Activated T-helper 2 cell treated with anti-CD3 and anti-CD28 coated beads, Interferon-gamma antibody, Interleukin-2, Interleukin-4, amounts not matched to agents 10 μg/mL and 5 μg/mL and 100 μg/mL, durations not matched to agents 14 hours and 24 hours and 36 hours (primary cell): ENCODE results near the gene TMEM132D. TPM values are rescaled to one million over a fixed set of nuclear protein-coding genes. Genes with fewer than 3 reads are reported as not detected.

Experiments used
- DNase-seq: peaks from one replicate; pipeline ENCODE4 v3.0.0; 2021; ENCODE audit warnings: low spot score
- H3K27ac Mint-ChIP-seq: one replicate; pipeline ENCODE4 v1.8.0; 2021; ENCODE audit warnings: mixed read lengths
- H3K27me3 Mint-ChIP-seq: one replicate; pipeline ENCODE4 v1.8.0; 2021; ENCODE audit warnings: low read depth, mixed read lengths
- H3K36me3 Mint-ChIP-seq: one replicate; pipeline ENCODE4 v1.8.0; 2021; ENCODE audit warnings: low read depth, mixed read lengths
- H3K4me1 Mint-ChIP-seq: one replicate; pipeline ENCODE4 v1.8.0; 2021; ENCODE audit warnings: low read depth, mixed read lengths
- H3K4me3 Mint-ChIP-seq: one replicate; pipeline ENCODE4 v1.8.0; 2021; ENCODE audit warnings: low read depth, mild to moderate bottlenecking, moderate library complexity, mixed read lengths
- H3K9me3 Mint-ChIP-seq: one replicate; pipeline ENCODE4 v1.8.0; 2021; ENCODE audit warnings: mixed read lengths
- intact Hi-C: fragments of 100-400 bp; cut with micrococcal nuclease; formaldehyde crosslinking; loops from one replicate; pipeline ENCODE4 v1.15.1; 2023
- total RNA-seq: library from RNA; stranded (reverse); gene quantifications from 2 replicates; pipeline ENCODE4 v1.2.3, GENCODE V29; 2022

TMEM132D gene
- total RNA-seq, 1 donor from 2014 or later = not detected

DNA sequence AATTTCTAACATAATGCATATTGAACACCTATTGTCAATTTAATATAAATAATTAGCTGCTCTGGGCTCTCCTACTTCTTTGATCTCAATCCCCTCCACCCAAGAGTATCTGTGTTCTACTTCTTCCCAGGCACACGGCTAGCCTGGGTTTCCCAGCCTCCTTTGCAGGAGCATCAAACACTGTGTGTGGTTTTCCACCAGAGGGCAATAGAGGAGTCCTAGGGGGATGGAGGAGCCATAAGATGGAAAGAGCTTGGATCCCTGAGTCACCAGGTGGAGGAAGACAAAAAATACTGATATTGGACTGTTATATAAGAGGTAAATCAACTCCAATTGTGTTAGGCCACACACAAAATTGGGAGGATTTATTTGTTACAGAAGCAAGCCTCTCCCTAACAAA is 716.9 kb downstream of the TMEM132D start:
- intact Hi-C loops = no loop called here
- no peak for DNase-seq
- Mint-ChIP-seq H3K27me3 (no peaks in the 10 kb centered on the region), H3K4me1 (no peaks in the 10 kb centered on the region), H3K36me3 (no peaks in the 10 kb centered on the region), H3K4me3 (no peak overlapping the region), H3K9me3 (peaks cover 17% of the 10 kb centered on the region), H3K27ac (no peak overlapping the region)

DNA sequence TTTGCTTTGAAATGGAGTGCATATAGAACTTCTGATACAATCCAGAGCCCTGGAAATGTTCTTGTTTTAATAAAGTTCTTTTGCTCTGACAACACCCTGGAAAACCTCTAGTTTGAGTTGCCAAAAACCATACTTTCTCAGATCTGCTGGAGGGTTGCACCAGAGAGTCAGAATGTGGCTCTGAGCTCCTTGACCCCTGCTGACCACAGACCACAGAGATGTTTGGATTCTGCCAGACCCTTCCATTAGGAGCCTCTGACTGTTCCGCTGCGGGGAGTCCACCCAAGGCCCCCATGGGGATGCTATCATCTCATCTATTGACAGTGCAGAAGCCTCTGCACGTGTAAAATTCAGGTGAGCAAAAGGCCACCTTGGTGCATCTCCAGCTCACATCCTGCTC is 718.0 kb downstream of the TMEM132D start:
- H3K4me1 Mint-ChIP-seq = no peaks in the 10 kb centered on the region
- no peaks in the 10 kb centered on the region for H3K36me3 Mint-ChIP-seq
- intact Hi-C loops = no loop called here
- peaks cover 22% of the 10 kb centered on the region for H3K9me3 Mint-ChIP-seq
- DNase-seq = no peak
- H3K4me3 Mint-ChIP-seq = no peak overlapping the region
- no peaks in the 10 kb centered on the region for H3K27me3 Mint-ChIP-seq
- no peak overlapping the region for H3K27ac Mint-ChIP-seq

- H3K4me3 Mint-ChIP-seq = no peak overlapping the region
- H3K27ac Mint-ChIP-seq = no peak overlapping the region
- H3K27me3 Mint-ChIP-seq = no peaks in the 10 kb centered on the region
- no peak for DNase-seq
- intact Hi-C loops = no loop called here
- peaks cover 17% of the 10 kb centered on the region for H3K9me3 Mint-ChIP-seq
- H3K4me1 Mint-ChIP-seq = no peaks in the 10 kb centered on the region
- no peaks in the 10 kb centered on the region for H3K36me3 Mint-ChIP-seq
Observed at GRCh38 chr12:129184127-129184928, 719.5 kb downstream of the TMEM132D start.

GRCh38 chr12:129179941-129180553 is 723.8 kb downstream of the TMEM132D start:
- Mint-ChIP-seq H3K9me3 (peaks cover 12% of the 10 kb centered on the region), H3K4me3 (no peak overlapping the region), H3K36me3 (no peaks in the 10 kb centered on the region), H3K4me1 (no peaks in the 10 kb centered on the region), H3K27me3 (no peaks in the 10 kb centered on the region), H3K27ac (no peak overlapping the region)
- intact Hi-C loops = no loop called here
- no peak for DNase-seq

GRCh38 chr12:129169928-129170327 is 733.9 kb downstream of the TMEM132D start:
- intact Hi-C loops = no loop called here
- no peak for DNase-seq
- no peaks in the 10 kb centered on the region for H3K36me3 Mint-ChIP-seq
- H3K4me1 Mint-ChIP-seq = no peaks in the 10 kb centered on the region
- no peaks in the 10 kb centered on the region for H3K27me3 Mint-ChIP-seq
- no peak overlapping the region for H3K27ac Mint-ChIP-seq
- H3K9me3 Mint-ChIP-seq = peaks cover 16% of the 10 kb centered on the region
- H3K4me3 Mint-ChIP-seq = no peak overlapping the region

DNA sequence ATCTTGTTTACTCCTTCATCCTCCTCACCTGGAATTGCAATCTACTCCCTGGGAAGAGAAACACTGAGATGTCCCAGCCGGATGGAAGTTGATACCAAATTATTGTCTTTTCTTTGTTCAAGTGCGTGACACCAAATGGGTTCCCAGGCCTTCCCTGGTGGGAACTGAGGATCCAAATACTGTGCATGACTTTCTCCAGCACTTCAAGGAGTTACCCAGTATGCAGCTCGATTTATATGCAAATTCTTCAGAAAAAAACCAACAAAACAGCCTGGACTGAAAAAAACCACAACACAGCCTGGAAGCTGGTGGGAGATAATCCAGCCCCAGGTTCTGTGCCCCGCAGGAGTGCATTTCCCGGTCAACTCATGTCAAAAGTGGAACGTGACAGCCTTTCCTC is 740.0 kb downstream of the TMEM132D start:
- intact Hi-C loops = no loop called here

GRCh38 chr12:129163461-129163860 is 740.4 kb downstream of the TMEM132D start:
- H3K27me3 Mint-ChIP-seq = no peaks in the 10 kb centered on the region
- no peak overlapping the region for H3K4me3 Mint-ChIP-seq
- H3K36me3 Mint-ChIP-seq = no peaks in the 10 kb centered on the region
- H3K9me3 Mint-ChIP-seq = peaks cover 10% of the 10 kb centered on the region
- DNase-seq = no peak
- H3K4me1 Mint-ChIP-seq = no peaks in the 10 kb centered on the region
- intact Hi-C loops = no loop called here
- H3K27ac Mint-ChIP-seq = no peak overlapping the region

More for the DNA sequence above, 740.0 kb downstream of the TMEM132D start:
- Mint-ChIP-seq H3K27me3 (no peaks in the 10 kb centered on the region), H3K36me3 (no peaks in the 10 kb centered on the region), H3K4me1 (no peaks in the 10 kb centered on the region), H3K27ac (no peak overlapping the region), H3K9me3 (peaks cover 10% of the 10 kb centered on the region), H3K4me3 (no peak overlapping the region)
- no peak for DNase-seq

DNA sequence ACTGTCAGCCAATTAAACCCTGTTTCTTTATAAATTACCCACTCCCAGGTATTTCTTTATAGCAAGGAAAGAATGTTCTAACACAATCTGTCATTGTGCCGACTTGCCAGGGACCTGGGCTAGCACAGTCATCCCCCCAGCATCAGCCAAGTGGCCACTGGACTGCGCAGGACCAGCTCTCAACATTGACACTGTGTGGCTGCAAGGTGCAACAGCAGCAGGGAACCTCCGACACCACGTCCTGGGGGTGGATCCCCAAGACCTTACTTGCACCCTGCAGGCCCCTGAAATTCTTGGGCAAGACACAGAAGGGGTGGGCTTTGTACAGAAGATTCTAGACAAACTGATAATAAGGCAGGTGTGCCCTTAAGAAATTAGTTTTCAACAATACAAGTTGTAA is 741.0 kb downstream of the TMEM132D start:
- H3K4me1 Mint-ChIP-seq = no peaks in the 10 kb centered on the region
- no peaks in the 10 kb centered on the region for H3K27me3 Mint-ChIP-seq
- peaks cover 10% of the 10 kb centered on the region for H3K9me3 Mint-ChIP-seq
- intact Hi-C loops = no loop called here
- no peak overlapping the region for H3K4me3 Mint-ChIP-seq
- DNase-seq = no peak
- H3K27ac Mint-ChIP-seq = no peak overlapping the region
- no peaks in the 10 kb centered on the region for H3K36me3 Mint-ChIP-seq

DNA sequence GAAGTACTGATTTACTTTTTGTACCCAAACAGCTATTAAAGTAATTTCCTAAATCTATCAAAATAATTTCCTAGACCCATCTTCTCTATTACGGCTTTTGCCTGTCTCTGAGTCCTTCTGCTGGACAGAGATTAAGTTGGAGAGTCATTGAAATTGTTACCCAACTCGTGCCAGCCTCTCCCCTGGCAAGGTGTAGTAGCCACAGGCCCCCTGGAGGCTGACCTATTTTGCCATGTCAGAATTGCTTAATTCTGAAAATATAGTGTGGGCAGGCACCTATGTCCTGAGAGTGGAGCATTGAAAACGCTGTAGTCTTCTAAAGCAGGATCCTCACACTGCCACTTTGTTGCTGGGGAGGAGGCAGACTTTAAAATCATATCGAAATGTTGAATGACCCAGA is 742.3 kb downstream of the TMEM132D start:
- Mint-ChIP-seq H3K27ac (no peak overlapping the region), H3K36me3 (no peaks in the 10 kb centered on the region), H3K4me3 (no peak overlapping the region), H3K9me3 (peaks cover 10% of the 10 kb centered on the region), H3K4me1 (no peaks in the 10 kb centered on the region), H3K27me3 (no peaks in the 10 kb centered on the region)
- no peak for DNase-seq
- intact Hi-C loops = no loop called here

GRCh38 chr12:129160282-129160681 is 743.5 kb downstream of the TMEM132D start:
- Mint-ChIP-seq H3K4me3 (no peak overlapping the region), H3K27ac (no peak overlapping the region), H3K27me3 (no peaks in the 10 kb centered on the region), H3K36me3 (no peaks in the 10 kb centered on the region), H3K9me3 (peaks cover 10% of the 10 kb centered on the region), H3K4me1 (no peaks in the 10 kb centered on the region)
- DNase-seq = no peak
- intact Hi-C loops = no loop called here

- H3K36me3 Mint-ChIP-seq = no peaks in the 10 kb centered on the region
- no peaks in the 10 kb centered on the region for H3K27me3 Mint-ChIP-seq
- H3K9me3 Mint-ChIP-seq = no peaks in the 10 kb centered on the region
- H3K27ac Mint-ChIP-seq = no peak overlapping the region
- no peaks in the 10 kb centered on the region for H3K4me1 Mint-ChIP-seq
- DNase-seq = no peak
- intact Hi-C loops = no loop called here
- no peak overlapping the region for H3K4me3 Mint-ChIP-seq
Observed at GRCh38 chr12:129152351-129153104, 751.3 kb downstream of the TMEM132D start.

- no peaks in the 10 kb centered on the region for H3K9me3 Mint-ChIP-seq
- H3K4me1 Mint-ChIP-seq = no peaks in the 10 kb centered on the region
- H3K4me3 Mint-ChIP-seq = no peak overlapping the region
- no peaks in the 10 kb centered on the region for H3K27me3 Mint-ChIP-seq
- no peak overlapping the region for H3K27ac Mint-ChIP-seq
- no peak for DNase-seq
- no peaks in the 10 kb centered on the region for H3K36me3 Mint-ChIP-seq
- intact Hi-C loops = no loop called here
Observed at GRCh38 chr12:129150721-129151120, 753.1 kb downstream of the TMEM132D start.

GRCh38 chr12:129145381-129145780 is 758.4 kb downstream of the TMEM132D start:
- Mint-ChIP-seq H3K36me3 (no peaks in the 10 kb centered on the region), H3K4me3 (no peak overlapping the region)

More at GRCh38 chr12:129145381-129145780, 758.4 kb downstream of the TMEM132D start:
- no peak for DNase-seq
- H3K27ac Mint-ChIP-seq = no peak overlapping the region
- no peaks in the 10 kb centered on the region for H3K4me1 Mint-ChIP-seq
- H3K27me3 Mint-ChIP-seq = no peaks in the 10 kb centered on the region
- intact Hi-C loops = no loop called here
- peaks cover 4% of the 10 kb centered on the region for H3K9me3 Mint-ChIP-seq
